Measurements from ENCODE around the gene CDK5RAP2. TPM values are rescaled to one million over a fixed set of nuclear protein-coding genes. Genes with fewer than 3 reads are reported as not detected.
"Not testable (repeated sequence)": the region's sequence is repeated elsewhere in the genome, so short reads cannot be mapped to it uniquely, and the experiment has no call there.

Gene CDK5RAP2
- total RNA-seq, 2 donors from 2014 or later, result 65.9 to 68.4 TPM

DNA sequence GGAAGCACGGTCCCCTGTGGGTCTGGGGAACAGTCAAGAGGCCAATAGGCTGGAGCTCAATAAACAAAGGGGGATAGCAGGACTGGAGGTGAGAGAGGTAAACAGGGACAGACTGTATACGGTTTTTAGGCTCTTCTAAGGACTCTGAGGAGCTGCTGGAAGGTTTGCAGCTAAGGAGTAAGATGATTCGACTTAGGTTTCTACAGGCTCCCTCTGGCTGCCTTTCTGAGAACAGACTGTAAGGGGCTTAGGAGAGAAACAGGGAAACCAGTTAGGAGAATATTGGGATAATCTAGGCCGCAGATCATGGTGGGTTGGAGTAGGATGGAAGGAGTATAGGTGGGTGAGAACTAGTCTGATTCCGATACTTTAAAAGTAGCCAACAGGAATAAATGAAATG, 10.4 kb downstream of the CDK5RAP2 start:
- ATAC-seq (replicated peaks), result no peak
- no peaks in the 10 kb centered on the region for H3K9me3 Mint-ChIP-seq
- no peak overlapping the region for H3K27ac Mint-ChIP-seq
- peaks cover 79% of the 10 kb centered on the region for H3K36me3 Mint-ChIP-seq (ENCODE audit: low read depth)
- no peak overlapping the region for H3K4me3 Mint-ChIP-seq
- no peaks in the 10 kb centered on the region for H3K27me3 Mint-ChIP-seq
- H3K4me1 Mint-ChIP-seq, result no peaks in the 10 kb centered on the region

DNA sequence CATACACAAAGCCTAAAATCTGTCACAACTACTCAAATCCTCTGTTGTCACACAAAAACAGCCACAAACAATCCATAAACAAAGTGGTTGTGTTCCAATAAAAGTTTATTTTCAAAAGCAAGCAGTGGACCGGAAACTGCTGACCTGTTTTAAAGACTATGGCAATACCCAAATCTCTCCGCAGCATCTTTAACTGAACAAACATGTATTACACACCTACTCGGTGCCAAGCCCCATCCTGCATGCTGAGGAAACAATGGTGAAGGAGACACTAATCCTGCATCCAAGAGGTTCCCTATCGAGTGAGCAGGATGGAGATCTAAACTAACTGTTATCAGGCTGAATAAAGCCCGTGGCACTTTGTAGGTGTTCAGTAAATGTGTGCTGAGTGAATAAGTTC, 11.2 kb downstream of the CDK5RAP2 start:
- no peak overlapping the region for H3K27ac Mint-ChIP-seq
- H3K4me1 Mint-ChIP-seq, result no peaks in the 10 kb centered on the region
- ATAC-seq (replicated peaks), result no peak
- H3K4me3 Mint-ChIP-seq, result no peak overlapping the region
- H3K36me3 Mint-ChIP-seq (ENCODE audit: low read depth), result peaks cover 85% of the 10 kb centered on the region
- H3K27me3 Mint-ChIP-seq, result no peaks in the 10 kb centered on the region
- no peaks in the 10 kb centered on the region for H3K9me3 Mint-ChIP-seq

DNA sequence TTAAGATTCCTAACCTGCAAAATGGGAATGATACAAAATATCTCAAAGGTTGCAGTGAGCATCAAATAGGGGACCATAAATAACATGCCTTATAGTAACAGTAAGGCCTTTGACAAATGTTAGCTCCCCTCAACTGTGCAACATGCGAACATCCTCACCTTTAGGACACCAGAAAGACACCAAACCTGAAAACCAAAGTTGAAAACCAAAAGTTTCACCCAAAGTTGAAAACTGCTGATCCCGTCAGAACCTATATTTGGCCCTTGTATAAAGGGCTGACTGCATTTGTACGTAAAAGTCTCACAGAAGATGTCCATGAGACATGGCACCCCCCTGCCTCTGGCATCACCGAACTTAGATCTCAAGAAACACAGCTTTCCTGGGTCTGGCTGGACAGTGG, 12.1 kb downstream of the CDK5RAP2 start:
- H3K27ac Mint-ChIP-seq, result no peak overlapping the region
- H3K9me3 Mint-ChIP-seq, result no peaks in the 10 kb centered on the region
- H3K4me3 Mint-ChIP-seq, result no peak overlapping the region
- ATAC-seq (replicated peaks), result no peak
- peaks cover 3% of the 10 kb centered on the region for H3K4me1 Mint-ChIP-seq
- H3K36me3 Mint-ChIP-seq (ENCODE audit: low read depth), result peaks cover 92% of the 10 kb centered on the region
- H3K27me3 Mint-ChIP-seq, result no peaks in the 10 kb centered on the region

DNA sequence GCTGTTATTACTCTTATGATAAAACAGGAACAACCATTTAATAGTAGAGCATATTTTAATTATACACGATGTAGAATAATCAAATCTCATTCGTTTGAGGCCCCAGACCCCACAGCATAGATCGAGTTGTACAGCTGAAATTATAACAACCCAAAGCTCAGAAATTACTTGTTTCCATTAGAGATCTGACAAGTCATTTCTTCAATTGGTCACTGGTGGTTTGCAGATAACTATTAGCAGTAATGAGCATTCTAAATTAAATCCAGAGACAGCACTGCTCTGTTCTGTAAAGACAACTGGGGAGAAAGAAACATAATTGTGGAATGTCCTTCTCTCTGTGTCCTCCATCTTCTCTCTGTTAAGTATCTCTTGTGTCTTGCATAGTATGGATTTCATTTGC, 12.9 kb downstream of the CDK5RAP2 start:
- Mint-ChIP-seq H3K4me1 (peaks cover 10% of the 10 kb centered on the region), H3K4me3 (no peak overlapping the region), H3K9me3 (no peaks in the 10 kb centered on the region), H3K36me3 (ENCODE audit: low read depth) (peaks cover 99% of the 10 kb centered on the region), H3K27ac (no peak overlapping the region), H3K27me3 (no peaks in the 10 kb centered on the region)
- no peak for ATAC-seq (replicated peaks)

DNA sequence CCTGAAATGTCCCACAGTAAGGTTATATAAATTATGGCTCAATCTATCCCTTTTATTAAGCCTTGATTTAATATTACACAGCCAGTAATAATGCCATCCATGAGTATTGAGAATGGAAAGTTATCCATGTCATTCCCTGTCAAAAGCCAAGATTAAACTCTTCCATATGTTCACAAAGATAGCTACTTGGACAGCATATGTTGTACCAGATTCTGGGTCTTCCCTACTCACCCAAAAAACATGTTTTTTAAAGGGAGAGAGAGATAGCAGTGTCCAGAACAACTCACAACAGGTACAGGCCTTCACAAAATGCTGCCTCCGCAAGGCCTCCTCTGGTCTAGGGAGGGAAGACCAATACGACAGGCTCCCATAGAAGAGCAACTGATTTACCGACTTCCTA, 15.4 kb downstream of the CDK5RAP2 start:
- Mint-ChIP-seq H3K36me3 (ENCODE audit: low read depth) (peaks cover 99% of the 10 kb centered on the region), H3K4me1 (peaks cover 10% of the 10 kb centered on the region), H3K27me3 (no peaks in the 10 kb centered on the region), H3K4me3 (no peak overlapping the region), H3K27ac (no peak overlapping the region), H3K9me3 (no peaks in the 10 kb centered on the region)
- no peak for ATAC-seq (replicated peaks)

DNA sequence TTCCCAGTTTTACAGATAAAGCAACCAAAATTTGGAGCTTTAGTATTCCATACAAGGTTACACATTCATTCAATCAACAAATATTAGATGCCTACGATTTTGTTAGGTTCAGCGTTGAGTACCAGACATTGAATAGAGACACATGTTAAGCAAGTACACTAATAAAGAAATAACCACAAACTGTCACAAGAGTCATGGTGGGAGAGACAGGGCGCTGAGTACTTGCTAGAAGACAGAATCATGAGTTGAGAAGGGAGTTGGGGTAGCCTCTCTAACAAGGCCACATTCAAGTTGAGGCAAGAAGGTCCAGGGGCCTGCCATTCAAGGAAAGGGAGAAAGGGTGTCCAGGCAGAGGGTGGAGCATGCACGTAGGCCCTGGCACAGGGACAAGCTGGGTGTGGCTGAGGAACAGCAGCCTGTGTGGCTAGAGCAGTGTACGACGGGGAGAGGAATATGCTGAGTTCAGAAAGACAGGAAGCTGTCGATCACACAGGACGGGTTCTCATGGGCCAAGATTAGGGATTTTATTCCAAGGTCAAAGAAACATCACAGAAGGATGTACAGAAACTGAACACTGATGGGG, 17.0 kb downstream of the CDK5RAP2 start:
- Mint-ChIP-seq H3K36me3 (ENCODE audit: low read depth) (peaks cover 92% of the 10 kb centered on the region), H3K27ac (no peak overlapping the region), H3K4me1 (peaks cover 10% of the 10 kb centered on the region), H3K4me3 (no peak overlapping the region), H3K27me3 (no peaks in the 10 kb centered on the region), H3K9me3 (no peaks in the 10 kb centered on the region)
- ATAC-seq (replicated peaks), result no peak

DNA sequence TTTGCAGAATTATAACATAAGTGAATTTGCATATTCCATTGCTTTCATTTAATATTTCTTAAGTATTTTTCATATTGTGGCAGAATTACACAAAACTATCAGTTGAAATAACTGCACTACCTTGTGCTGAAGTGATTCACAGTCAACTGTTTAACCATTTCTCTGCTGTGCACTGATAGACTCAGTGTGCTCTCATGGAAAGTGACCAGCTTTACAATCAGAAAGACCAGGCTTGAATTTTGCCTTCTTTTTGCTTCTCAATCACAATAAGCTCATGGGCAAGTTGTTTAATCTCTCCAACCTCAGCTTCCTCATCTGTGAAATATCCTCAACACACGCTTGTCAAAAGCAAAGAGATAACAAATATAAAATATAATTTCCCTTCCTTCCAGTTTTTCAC, 18.3 kb downstream of the CDK5RAP2 start:
- Mint-ChIP-seq H3K36me3 (ENCODE audit: low read depth) (peaks cover 88% of the 10 kb centered on the region), H3K27me3 (no peaks in the 10 kb centered on the region), H3K4me1 (peaks cover 10% of the 10 kb centered on the region), H3K9me3 (no peaks in the 10 kb centered on the region), H3K27ac (no peak overlapping the region), H3K4me3 (no peak overlapping the region)
- no peak for ATAC-seq (replicated peaks)

DNA sequence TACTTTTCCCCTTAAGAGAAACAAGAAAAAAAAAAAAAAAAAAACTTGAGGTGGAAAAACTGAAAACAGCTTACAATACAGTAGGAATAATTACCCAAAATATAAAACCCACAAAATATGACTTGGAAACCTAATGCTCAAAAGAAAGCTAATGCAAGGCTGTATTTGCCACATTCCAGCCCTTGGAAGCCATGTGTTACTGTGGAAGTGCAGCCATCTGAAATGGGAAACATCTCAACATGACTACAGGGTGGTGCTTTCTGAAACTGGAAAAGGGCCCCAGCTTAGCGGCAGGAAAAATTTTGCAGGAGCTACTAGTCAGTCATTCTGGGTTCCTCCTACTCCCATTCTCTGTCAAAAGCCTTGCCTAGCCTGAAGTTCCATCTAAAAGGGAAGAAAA, 20.4 kb downstream of the CDK5RAP2 start:
- Mint-ChIP-seq H3K27me3 (no peaks in the 10 kb centered on the region), H3K36me3 (ENCODE audit: low read depth) (peaks cover 86% of the 10 kb centered on the region), H3K4me3 (no peak overlapping the region), H3K9me3 (no peaks in the 10 kb centered on the region), H3K4me1 (peaks cover 10% of the 10 kb centered on the region), H3K27ac (no peak overlapping the region)
- no peak for ATAC-seq (replicated peaks)

DNA sequence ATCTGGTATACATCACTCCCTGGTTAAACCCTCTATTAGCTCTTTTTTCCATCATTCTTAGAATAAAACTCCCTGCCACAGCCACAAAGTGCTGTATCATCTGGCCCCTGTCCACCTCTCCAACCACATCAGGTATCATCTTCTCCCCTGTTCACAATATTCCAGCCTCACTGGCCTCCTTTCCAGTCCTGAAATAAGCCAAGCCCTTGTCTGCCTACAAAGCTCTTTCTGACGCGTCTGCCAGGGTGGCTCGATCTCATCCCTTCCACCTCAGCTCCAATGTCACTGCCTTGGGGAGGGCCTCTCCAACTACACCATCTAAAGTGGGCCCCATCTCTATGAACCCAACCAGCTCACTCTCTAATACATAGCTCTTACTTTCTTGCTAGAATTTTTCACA, 21.5 kb downstream of the CDK5RAP2 start:
- Mint-ChIP-seq H3K36me3 (ENCODE audit: low read depth) (peaks cover 85% of the 10 kb centered on the region), H3K4me1 (peaks cover 10% of the 10 kb centered on the region), H3K9me3 (no peaks in the 10 kb centered on the region), H3K4me3 (no peak overlapping the region), H3K27ac (no peak overlapping the region), H3K27me3 (no peaks in the 10 kb centered on the region)
- no peak for ATAC-seq (replicated peaks)

DNA sequence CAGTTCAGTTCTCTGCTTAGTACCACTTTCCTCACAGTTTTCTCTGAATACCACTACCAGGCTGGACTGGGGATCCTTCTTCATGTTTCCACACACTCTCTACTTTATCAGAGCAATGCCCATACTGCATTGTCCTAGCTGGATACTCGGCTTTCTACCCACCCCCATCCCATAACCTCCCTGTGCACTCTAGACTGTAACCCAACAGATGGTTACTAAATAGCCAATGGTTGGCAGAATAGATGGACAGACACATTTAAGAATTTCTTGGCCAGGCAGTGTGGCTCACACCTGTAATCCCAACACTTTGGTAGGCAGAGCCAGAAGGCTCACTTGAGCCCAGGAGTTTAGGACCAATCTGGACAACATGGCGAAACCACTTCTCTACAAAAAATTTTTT, 22.8 kb downstream of the CDK5RAP2 start:
- Mint-ChIP-seq H3K27ac (no peak overlapping the region), H3K27me3 (no peaks in the 10 kb centered on the region), H3K36me3 (ENCODE audit: low read depth) (peaks cover 84% of the 10 kb centered on the region), H3K4me3 (no peak overlapping the region), H3K9me3 (no peaks in the 10 kb centered on the region), H3K4me1 (peaks cover under 1% of the 10 kb centered on the region)
- ATAC-seq (replicated peaks), result no peak

DNA sequence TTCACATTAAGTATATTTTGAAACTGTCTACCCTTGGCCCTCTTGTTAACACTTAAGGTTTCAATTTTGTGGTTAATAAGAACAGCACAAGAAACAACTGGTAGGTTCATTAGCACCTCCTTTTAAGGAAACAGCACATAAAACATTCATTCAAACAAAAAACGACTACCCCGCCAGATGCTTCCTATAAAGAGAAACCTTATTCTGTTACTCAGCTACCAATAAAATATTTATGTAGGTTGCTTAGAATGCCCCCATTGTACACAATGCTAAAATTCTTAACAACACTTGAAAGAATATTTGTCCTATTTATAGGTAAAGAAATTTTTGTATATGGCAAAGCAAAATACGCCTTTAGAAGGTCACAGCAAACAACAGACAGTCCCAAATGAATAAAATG, 23.2 kb downstream of the CDK5RAP2 start:
- Mint-ChIP-seq H3K4me3 (no peak overlapping the region), H3K4me1 (no peaks in the 10 kb centered on the region), H3K9me3 (no peaks in the 10 kb centered on the region), H3K36me3 (ENCODE audit: low read depth) (peaks cover 82% of the 10 kb centered on the region), H3K27ac (no peak overlapping the region), H3K27me3 (no peaks in the 10 kb centered on the region)
- no peak for ATAC-seq (replicated peaks)

DNA sequence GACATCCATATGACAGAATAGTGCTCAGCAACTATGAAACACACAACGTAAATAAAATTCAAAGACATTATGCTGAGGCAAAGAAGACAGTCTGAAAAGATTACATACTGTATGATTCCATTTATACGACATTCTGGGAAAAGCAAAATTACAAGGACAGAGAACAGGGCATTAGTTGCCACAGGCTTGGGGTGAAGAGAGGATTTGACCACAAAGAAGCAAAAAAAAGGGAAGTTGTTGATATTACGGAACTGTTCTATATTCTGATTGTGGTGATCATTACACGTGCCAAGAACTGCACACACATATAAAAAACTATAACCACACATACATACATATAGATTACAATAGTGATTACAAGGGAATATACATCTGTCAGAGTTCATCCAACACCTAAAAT, 24.1 kb downstream of the CDK5RAP2 start:
- H3K27me3 Mint-ChIP-seq, result no peaks in the 10 kb centered on the region
- H3K9me3 Mint-ChIP-seq, result no peaks in the 10 kb centered on the region
- H3K27ac Mint-ChIP-seq, result no peak overlapping the region
- H3K4me3 Mint-ChIP-seq, result no peak overlapping the region
- H3K36me3 Mint-ChIP-seq (ENCODE audit: low read depth), result peaks cover 82% of the 10 kb centered on the region
- H3K4me1 Mint-ChIP-seq, result no peaks in the 10 kb centered on the region
- no peak for ATAC-seq (replicated peaks)

DNA sequence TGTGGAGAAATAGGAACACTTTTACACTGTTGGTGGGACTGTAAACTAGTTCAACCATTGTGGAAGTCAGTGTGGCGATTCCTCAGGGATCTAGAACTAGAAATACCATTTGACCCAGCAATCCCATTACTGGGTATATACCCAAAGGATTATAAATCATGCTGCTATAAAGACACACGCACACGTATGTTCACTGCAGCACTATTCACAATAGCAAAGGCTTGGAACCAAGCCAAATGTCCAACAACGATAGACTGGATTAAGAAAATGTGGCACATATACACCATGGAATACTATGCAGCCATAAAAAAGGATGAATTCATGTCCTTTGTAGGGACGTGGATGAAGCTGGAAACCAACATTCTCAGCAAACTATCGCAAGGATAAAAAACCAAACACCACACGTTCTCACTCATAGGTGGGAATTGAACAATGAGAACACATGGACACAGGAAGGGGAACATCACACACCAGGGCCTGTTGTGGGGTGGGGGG, 27.7 kb downstream of the CDK5RAP2 start:
- peaks cover 93% of the 10 kb centered on the region for H3K36me3 Mint-ChIP-seq (ENCODE audit: low read depth)
- H3K4me3 Mint-ChIP-seq; H3K9me3 Mint-ChIP-seq; H3K27ac Mint-ChIP-seq; H3K4me1 Mint-ChIP-seq; ATAC-seq (replicated peaks); H3K27me3 Mint-ChIP-seq: not testable (repeated sequence)

DNA sequence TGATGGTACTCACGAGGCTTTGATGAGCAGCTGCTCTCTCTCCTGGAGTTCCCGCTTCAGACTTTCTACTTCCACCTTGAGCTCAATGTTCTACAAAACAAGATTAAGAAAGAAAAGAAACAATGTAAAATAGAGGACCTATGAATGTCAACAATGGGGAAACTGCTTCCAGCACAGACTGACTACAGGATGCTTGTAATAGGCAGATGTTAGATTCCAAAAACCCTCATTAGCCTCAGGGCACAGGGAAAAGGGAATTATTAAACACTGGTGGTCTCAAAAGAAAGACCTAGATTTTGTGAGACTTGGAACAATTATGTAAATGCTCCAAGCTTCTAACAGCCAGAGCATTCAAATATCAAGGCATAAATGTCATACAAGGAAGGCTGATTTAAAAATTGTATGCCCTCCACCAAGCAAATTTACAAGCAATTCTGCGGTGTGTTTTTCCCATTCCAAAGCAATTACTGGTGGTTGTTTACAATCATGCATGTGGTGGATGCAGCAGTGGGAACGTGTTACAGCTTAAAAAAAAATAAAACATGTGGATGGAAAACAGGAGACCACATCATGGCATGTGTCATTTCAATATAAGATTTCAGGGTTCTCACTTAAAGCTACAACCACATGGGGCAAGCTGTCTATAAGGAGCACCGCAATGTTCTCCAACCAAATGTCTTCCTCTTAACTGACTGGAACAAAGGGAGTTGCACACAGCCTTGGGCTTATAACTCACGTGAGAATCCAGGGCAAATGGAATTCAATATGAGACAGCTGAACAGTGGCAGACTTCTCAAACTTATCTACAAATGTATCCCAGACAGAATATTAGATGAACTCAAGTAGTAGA, 34.0 kb downstream of the CDK5RAP2 start:
- H3K27ac Mint-ChIP-seq, result no peak overlapping the region
- no peak for ATAC-seq (replicated peaks)
- no peaks in the 10 kb centered on the region for H3K27me3 Mint-ChIP-seq
- peaks cover 98% of the 10 kb centered on the region for H3K36me3 Mint-ChIP-seq (ENCODE audit: low read depth)
- H3K9me3 Mint-ChIP-seq, result no peaks in the 10 kb centered on the region
- H3K4me3 Mint-ChIP-seq, result no peak overlapping the region
- peaks cover 9% of the 10 kb centered on the region for H3K4me1 Mint-ChIP-seq

DNA sequence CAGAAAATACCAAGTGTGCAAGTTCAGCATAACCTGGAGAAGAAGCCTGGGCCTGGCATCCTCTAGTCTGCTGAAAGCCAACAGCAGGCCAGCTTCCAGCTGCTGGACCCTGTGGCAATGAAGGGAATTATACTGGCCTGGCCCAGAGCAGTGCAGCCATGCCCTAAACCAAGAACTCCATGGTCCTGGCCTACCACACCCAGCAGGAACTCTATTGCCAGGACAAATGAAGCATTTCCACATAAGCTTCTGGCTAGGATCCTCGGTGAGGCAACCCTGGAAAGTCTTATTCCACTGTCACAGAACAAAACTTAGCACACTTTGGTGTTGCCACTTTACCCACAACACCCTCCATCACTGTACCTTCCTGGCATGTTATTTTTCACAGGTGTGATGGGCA, 35.5 kb downstream of the CDK5RAP2 start:
- Mint-ChIP-seq H3K9me3 (no peaks in the 10 kb centered on the region), H3K4me3 (no peak overlapping the region), H3K36me3 (ENCODE audit: low read depth) (peaks cover 98% of the 10 kb centered on the region), H3K27me3 (no peaks in the 10 kb centered on the region), H3K27ac (no peak overlapping the region), H3K4me1 (peaks cover 9% of the 10 kb centered on the region)
- no peak for ATAC-seq (replicated peaks)

Measured in activated T-helper 17 cell treated with anti-CD3 and anti-CD28 coated beads, Interleukin-2, amount 50 U/mL, for 72 hours (primary cell).